UCSD-AML1 (cell line): ENCODE data around the gene NCBP2.
"Not testable (repeated sequence)": the region's sequence is repeated elsewhere in the genome, so short reads cannot be mapped to it uniquely, and the experiment has no call there.

Experiments
- DNase-seq: peaks from one replicate; lab custom pipeline; 2025; ENCODE audit not compliant: unreplicated experiment; lab: John Stamatoyannopoulos, UW

The NCBP2 gene

GRCh38 chr3:196968233-196969133, 26.2 kb upstream of the NCBP2 start, which contains the start of gene PIGZ:
TSS of gene PIGZ (minus strand) at chr3:196968833. CDS start at chr3:196952031, 16,802 bp downstream.
- peak; percentile 49 for DNase-seq

- no peak for DNase-seq
These were observed 25.3 kb upstream of the NCBP2 start for GRCh38 chr3:196967412-196968232.

DNA sequence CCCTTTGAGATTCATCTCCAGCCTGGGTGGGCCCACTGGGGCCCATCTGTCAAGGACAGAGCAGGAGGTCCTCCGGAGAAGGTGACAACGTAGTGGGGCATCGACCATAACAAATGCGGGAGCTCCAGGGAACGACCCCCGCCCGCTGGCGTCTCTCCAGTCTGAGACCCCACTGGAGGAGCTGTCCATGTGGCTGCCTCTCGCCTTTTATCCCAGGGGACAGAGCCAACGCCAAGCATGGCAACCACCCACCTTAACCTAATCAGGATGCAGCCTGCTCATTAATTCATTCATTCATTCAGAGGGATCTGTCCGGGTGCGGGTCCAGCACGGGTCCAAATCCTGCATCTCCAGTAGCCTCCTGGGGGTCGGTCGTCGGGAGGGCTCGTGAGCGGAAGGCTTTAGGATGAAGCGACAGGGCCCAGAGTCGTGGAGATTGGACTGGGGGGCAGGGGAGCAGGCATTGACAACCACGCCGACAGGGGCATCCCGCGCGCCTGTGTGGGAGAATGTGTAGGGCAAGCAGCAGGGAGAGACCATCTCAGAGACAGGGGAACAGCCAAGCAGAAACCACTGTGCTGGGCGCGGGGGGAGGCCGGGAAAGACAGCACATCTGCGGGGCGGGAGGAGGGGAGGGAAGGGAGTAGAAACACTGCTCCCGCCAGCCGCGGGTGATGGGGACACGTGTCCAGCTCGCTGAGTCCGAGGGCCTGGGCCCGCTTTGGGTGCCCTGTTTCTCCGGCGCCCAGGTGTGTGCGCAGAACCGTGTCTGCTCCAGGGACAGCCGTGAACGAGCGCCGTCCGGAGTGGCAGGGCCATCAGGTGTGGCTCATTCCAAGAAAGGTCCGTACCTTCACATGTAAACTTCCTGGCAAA, 24.4 kb upstream of the NCBP2 start:
- no peak for DNase-seq

- DNase-seq, result no peak
These were observed 23.5 kb upstream of the NCBP2 start for GRCh38 chr3:196965804-196966173.

GRCh38 chr3:196965112-196965803, 22.9 kb upstream of the NCBP2 start:
- DNase-seq, result no peak

DNA sequence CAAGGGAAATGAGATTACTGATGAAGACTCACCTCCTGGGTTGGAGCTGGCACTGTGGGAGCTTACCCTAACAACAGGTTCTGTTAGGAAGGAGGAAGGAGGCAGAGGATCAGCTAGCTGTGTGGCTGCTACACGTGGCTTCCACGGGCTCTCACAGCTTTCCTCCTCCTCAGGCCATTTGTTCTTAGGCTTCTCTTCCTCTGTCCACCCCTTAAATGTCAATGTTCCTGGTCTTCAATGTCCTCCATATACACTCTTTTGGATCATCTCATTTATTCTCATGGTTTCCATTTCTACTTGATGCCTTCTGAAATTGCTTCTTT, 21.3 kb upstream of the NCBP2 start:
- DNase-seq, result no peak

DNA sequence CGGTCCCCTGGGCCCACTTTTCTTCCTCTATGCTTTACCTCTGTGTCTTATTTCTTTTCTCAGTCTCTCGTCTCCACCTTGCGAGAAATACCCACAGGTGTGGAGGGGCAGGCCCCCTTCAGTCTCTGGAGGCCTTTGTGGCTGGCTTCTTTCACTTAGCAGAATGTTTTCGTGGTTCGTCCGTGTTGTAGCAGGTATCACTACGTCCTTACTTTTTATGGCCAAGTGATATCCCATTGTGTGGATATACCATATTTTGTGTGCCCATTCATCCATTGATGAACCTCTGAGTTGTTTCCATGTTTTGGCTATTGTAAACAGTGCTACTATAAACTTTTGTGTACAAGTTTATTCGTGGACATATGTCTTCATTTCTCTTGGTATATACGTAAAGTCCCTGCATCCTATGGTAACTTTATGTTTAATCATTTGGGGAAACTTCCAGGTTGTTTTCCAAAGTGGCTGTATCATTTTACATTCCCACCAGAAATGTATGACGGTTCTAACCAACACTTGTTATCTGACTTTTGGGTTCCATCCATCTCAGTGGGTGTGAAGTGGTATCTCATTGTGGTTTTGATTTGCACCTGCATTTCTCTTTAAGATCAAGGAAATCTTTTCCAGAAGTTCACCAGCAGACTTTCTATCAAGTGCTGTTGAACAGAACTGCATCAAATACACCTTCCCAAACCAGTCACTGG, 20.8 kb upstream of the NCBP2 start:
- DNase-seq, result no peak

GRCh38 chr3:196962108-196962929, 20.0 kb upstream of the NCBP2 start:
- DNase-seq, result no peak

- no peak for DNase-seq
These were observed 12.5 kb upstream of the NCBP2 start for GRCh38 chr3:196954832-196955231.

- DNase-seq, result no peak
These were observed 9.0 kb upstream of the NCBP2 start for GRCh38 chr3:196951371-196951770.

DNA sequence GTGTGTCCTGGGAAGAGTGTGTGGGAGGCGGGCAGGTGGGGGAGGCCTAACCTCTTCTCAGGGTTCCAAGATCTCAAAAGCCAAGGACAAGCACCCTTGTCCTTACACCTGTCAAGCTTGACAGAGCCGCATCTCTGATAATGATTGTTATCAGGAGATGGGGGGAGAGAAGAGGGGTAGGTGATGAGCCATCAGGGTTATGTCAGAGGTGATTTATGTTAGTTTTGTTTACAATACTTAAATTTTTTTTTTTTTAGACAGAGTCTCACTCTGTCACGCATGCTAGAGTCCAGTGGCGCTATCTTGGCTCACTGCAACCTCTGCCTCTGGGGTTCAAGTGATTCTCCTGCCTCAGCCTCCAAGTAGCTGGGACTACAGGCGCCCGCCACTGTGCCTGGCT, 7.4 kb upstream of the NCBP2 start:
- no peak for DNase-seq

- DNase-seq, result no peak
These were observed 6.9 kb upstream of the NCBP2 start for GRCh38 chr3:196949285-196949619.

DNA sequence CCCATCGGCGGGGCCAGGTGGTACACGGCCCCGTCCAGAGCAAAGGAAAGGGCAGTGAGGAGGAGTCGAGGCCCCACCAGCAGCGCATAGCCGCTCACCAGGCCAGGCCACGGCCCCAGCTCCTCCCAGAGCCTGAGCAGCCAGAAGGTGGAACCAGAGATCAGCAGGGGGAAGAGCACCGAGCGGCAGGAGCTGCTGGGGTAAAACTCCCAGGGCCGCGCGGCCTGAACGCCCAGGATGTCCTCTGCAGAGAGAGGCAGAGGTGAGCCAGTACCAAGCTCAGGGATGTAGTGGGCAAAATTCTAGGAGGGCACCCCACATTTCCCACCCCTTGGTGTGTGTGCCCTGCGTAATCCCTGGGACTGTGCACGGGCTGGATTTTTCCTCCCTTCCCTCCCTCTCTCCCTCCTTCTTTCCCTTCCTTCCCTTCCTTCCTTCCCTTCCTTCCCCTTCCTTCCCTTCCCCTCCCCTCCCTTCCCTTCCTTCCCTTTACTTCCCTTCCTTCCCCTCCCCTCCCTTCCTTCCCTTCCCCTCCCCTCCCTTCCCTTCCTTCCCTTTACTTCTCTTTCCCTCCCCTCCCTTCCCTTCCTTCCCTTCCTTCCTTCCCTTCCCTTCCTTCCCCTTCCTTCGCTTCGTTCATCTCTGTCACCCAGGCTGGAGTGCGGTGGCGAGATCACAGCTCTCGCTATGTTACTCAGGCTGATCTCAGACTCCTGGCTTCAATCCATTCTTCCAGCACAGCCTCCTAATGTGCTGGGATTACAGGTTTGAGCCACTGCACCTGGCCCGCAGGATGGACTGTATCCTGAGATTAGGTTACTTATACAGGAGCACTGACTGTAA, 6.3 kb upstream of the NCBP2 start:
- DNase-seq, result no peak

GRCh38 chr3:196947860-196948441, 5.6 kb upstream of the NCBP2 start:
- DNase-seq, result no peak

GRCh38 chr3:196947136-196947859, 5.0 kb upstream of the NCBP2 start:
- DNase-seq, result no peak

DNA sequence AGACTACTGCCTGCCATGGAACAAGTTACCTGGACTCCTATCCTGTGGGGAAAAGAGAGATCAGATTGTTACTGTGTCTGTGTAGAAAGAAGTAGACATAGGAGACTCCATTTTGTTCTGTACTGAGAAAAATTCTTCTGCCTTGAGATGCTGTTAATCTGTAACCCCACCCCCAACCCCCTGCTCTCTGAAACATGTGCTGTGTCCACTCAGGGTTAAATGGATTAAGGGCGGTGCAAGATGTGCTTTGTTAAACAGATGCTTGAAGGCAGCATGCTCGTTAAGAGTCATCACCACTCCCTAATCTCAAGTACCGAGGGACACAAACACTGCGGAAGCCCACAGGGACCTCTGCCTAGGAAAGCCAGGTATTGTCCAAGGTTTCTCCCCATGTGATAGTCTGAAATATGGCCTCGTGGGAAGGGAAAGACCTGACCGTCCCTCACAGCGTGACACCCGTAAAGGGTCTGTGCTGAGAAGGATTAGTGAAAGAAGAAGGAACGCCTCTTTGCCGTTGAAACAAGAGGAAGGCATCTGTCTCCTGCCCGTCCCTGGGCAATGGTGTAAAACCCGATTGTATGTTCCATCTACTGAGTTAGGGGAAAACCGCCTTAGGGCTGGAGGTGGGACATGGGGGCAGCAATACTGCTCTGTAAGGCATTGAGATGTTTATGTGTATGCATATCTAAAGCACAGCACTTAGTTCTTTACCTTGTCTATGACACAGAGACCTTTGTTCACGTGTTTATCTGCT, 1.9 kb upstream of the NCBP2 start:
- not testable (repeated sequence) for DNase-seq

DNA sequence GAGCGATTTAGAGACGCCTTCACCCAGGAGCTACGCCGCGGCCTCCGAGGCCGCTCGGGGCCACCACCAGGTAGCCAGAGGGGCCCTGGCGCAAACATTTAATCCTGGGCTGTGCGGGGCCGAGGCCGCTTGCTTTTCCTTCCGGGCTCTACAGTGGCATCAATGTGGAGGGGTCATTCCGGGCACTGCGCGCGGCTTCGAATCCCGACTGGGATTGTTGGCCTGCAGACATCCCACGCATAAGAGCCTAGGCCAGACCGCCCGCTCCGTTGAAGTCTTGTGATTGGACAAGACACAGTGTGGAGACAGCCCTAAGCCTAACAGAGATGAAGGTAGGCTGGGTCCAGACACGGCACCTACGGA, 568 bp upstream of the NCBP2 start:
- DNase-seq, result peak; percentile 57
